H1 (cell line): ENCODE data around the gene ZNF658. TPM values are rescaled to one million over a fixed set of nuclear protein-coding genes. Genes with fewer than 3 reads are reported as not detected.
"Not testable (repeated sequence)": the region's sequence is repeated elsewhere in the genome, so short reads cannot be mapped to it uniquely, and the experiment has no call there.

ENCODE experiments used
- CTCF ChIA-PET: fragments of 300-600 bp; sonication (Branson Sonifier 250); formaldehyde crosslinking; loops from one replicate; lab custom pipeline; 2021; ENCODE audit not compliant: partially characterized antibody; lab: Charles Lee
- POLR2A ChIA-PET: fragments of 300-600 bp; sonication (Branson Sonifier 250); formaldehyde crosslinking; loops from one replicate; lab custom pipeline; 2021; ENCODE audit warnings: inconsistent platforms; ENCODE audit not compliant: partially characterized antibody; lab: Charles Lee
- DNase-seq, 2 experiments: peaks; one replicate each; pipeline versions ENCODE4 v3.0.0 to v3.0.0-alpha.2; 2010 to 2022; ENCODE audit warnings: low spot score in 2 of 2, low read depth in 1 of 2, mixed read lengths in 1 of 2
- FAIRE-seq: peaks from 2 replicates; lab custom pipeline; 2011; peaks lifted over from hg19 to GRCh38; lab: Jason Lieb, UNC
- H2AFZ ChIP-seq: 2 replicates; pipeline ENCODE4 v1.8.1; 2012; ENCODE audit warnings: low read length, inconsistent platforms
- H2AK5ac ChIP-seq: 2 replicates; pipeline ENCODE4 v1.6.1; 2013; ENCODE audit warnings: low read depth, low read length
- H2BK120ac ChIP-seq: replicated peaks from 2 replicates; pipeline ENCODE3; 2013; ENCODE audit warnings: low read depth, low read length, inconsistent platforms
- H2BK12ac ChIP-seq: 2 replicates; pipeline ENCODE4 v1.6.1; 2013; ENCODE audit warnings: low read depth, low read length
- H2BK15ac ChIP-seq: 2 replicates; pipeline ENCODE4 v1.6.1; 2013; ENCODE audit warnings: low read length
- H2BK20ac ChIP-seq: 2 replicates; pipeline ENCODE4 v1.6.1; 2013; ENCODE audit warnings: low read length
- H2BK5ac ChIP-seq: 2 replicates; pipeline ENCODE4 v1.6.1; 2013; ENCODE audit warnings: low read depth, low read length
- H3K14ac ChIP-seq: 2 replicates; pipeline ENCODE4 v1.6.1; 2013; ENCODE audit warnings: inconsistent platforms; ENCODE audit not compliant: insufficient read length
- H3K18ac ChIP-seq: 2 replicates; pipeline ENCODE4 v1.6.1; 2013; ENCODE audit warnings: low read length; ENCODE audit errors: extremely low read depth
- H3K23ac ChIP-seq: 2 replicates; pipeline ENCODE4 v1.6.1; 2013; ENCODE audit warnings: inconsistent platforms; ENCODE audit not compliant: insufficient read length
- H3K23me2 ChIP-seq: 2 replicates; pipeline ENCODE4 v1.6.1; 2013; ENCODE audit warnings: low read depth, low read length
- H3K27ac ChIP-seq: 2 replicates; pipeline ENCODE4 v1.6.1; 2011; ENCODE audit warnings: low read depth, low read length, inconsistent platforms
- H3K27me3 ChIP-seq, 4 experiments: replicated peaks in 1 of 4; 1 replicate in 1 of 4; 2 replicates in 3 of 4; pipeline versions ENCODE4 v1.6.1 to v1.8.1; 2011 to 2013; ENCODE audit warnings: low read length in 3 of 4, mild to moderate bottlenecking in 3 of 4, inconsistent platforms in 2 of 4, mixed read lengths in 2 of 4, moderate library complexity in 1 of 4; ENCODE audit not compliant: control insufficient read depth in 3 of 4, insufficient read depth in 3 of 4; ENCODE audit errors: extremely low read depth in 1 of 4
- H3K36me3 ChIP-seq, 4 experiments: 2 replicates each; pipeline versions ENCODE4 v1.6.1 to v1.8.1; 2011 to 2013; ENCODE audit warnings: mild to moderate bottlenecking in 4 of 4, low read length in 3 of 4, moderate library complexity in 2 of 4, control low read depth in 1 of 4, inconsistent platforms in 1 of 4; ENCODE audit not compliant: insufficient read depth in 4 of 4, control insufficient read depth in 2 of 4
- H3K4ac ChIP-seq: replicated peaks from 2 replicates; pipeline ENCODE3; 2013; ENCODE audit warnings: low read length, low read depth, mixed read lengths, inconsistent platforms; ENCODE audit not compliant: insufficient read length
- H3K4me1 ChIP-seq, 4 experiments: replicated peaks in 1 of 4; 1 replicate in 1 of 4; 2 replicates in 3 of 4; pipeline versions ENCODE4 v1.6.1 to v1.8.1; 2011 to 2013; ENCODE audit warnings: low read length in 3 of 4, inconsistent platforms in 2 of 4, mixed read lengths in 1 of 4; ENCODE audit not compliant: insufficient read depth in 4 of 4, control insufficient read depth in 3 of 4
- H3K4me2 ChIP-seq, 2 experiments: 2 replicates each; pipeline versions ENCODE4 v1.6.1 to v1.8.1; 2011 to 2013; ENCODE audit warnings: low read depth in 2 of 2, low read length in 2 of 2, control low read depth in 1 of 2, inconsistent platforms in 1 of 2, mild to moderate bottlenecking in 1 of 2; ENCODE audit not compliant: insufficient read depth in 1 of 2
- H3K4me3 ChIP-seq, 4 experiments: fragments of 200-600, 300-600 bp in 1 of 4; sonication (generic), shearing (Covaris generic), sonication (Bioruptor Twin) in 1 of 4; 2 replicates each; pipeline versions ENCODE4 v1.5.1 to v1.8.1; 2011 to 2016; ENCODE audit warnings: low read length in 4 of 4, low read depth in 3 of 4, control low read depth in 2 of 4, inconsistent platforms in 2 of 4, mild to moderate bottlenecking in 2 of 4, mixed read lengths in 1 of 4, moderate library complexity in 1 of 4; ENCODE audit not compliant: insufficient read depth in 2 of 4; ENCODE audit errors: extremely low read depth in 1 of 4
- H3K56ac ChIP-seq: replicated peaks from 2 replicates; pipeline ENCODE3; 2013; ENCODE audit warnings: low read depth, mild to moderate bottlenecking, mixed read lengths, low read length, inconsistent platforms; ENCODE audit not compliant: insufficient read length
- H3K79me1 ChIP-seq: 2 replicates; pipeline ENCODE4 v1.6.1; 2013; ENCODE audit warnings: low read depth, low read length, control low read depth
- H3K79me2 ChIP-seq, 2 experiments: 2 replicates each; pipeline versions ENCODE4 v1.6.1 to v1.8.1; 2012 to 2013; ENCODE audit warnings: low read length in 2 of 2, mild to moderate bottlenecking in 2 of 2, inconsistent platforms in 1 of 2; ENCODE audit not compliant: insufficient read depth in 2 of 2, control insufficient read depth in 1 of 2
- H3K9ac ChIP-seq, 4 experiments: replicated peaks in 1 of 4; 1 replicate in 1 of 4; 2 replicates in 3 of 4; pipeline versions ENCODE4 v1.6.1 to v1.8.1; 2011 to 2013; ENCODE audit warnings: low read depth in 3 of 4, low read length in 3 of 4, control low read depth in 2 of 4, mild to moderate bottlenecking in 2 of 4, moderate library complexity in 2 of 4, inconsistent platforms in 1 of 4; ENCODE audit errors: extremely low read depth in 1 of 4
- H3K9me3 ChIP-seq, 2 experiments: 2 replicates each; pipeline versions ENCODE4 v1.6.1 to v1.8.1; 2012 to 2013; ENCODE audit warnings: mild to moderate bottlenecking in 2 of 2, moderate library complexity in 2 of 2, control low read depth in 1 of 2, inconsistent platforms in 1 of 2, low read depth in 1 of 2, low read length in 1 of 2, mixed read lengths in 1 of 2; ENCODE audit not compliant: insufficient read depth in 2 of 2
- H4K20me1 ChIP-seq, 2 experiments: replicated peaks in 1 of 2; 2 replicates each; pipeline versions ENCODE3 to v1.8.1; 2011 to 2013; ENCODE audit warnings: inconsistent platforms in 2 of 2, low read length in 2 of 2, mild to moderate bottlenecking in 1 of 2; ENCODE audit not compliant: insufficient read depth in 2 of 2, control insufficient read depth in 1 of 2
- H4K5ac ChIP-seq: 2 replicates; pipeline ENCODE4 v1.6.1; 2013; ENCODE audit warnings: low read length, low read depth, mixed read lengths, inconsistent platforms; ENCODE audit not compliant: insufficient read length
- H4K8ac ChIP-seq: 2 replicates; pipeline ENCODE4 v1.8.0; 2013; ENCODE audit warnings: mild to moderate bottlenecking, moderate library complexity, low read length, inconsistent platforms; ENCODE audit not compliant: insufficient read depth; ENCODE audit errors: extremely low read depth
- H4K91ac ChIP-seq: replicated peaks from 2 replicates; pipeline ENCODE3; 2013; ENCODE audit warnings: low read length, mixed read lengths, inconsistent platforms; ENCODE audit not compliant: insufficient read length
- WGBS, 2 experiments: shearing (Covaris generic) in 1 of 2; methylation state at CpG; one replicate each; pipeline versions ENCODE4 v1.1.6 to v1.1.7; 2013 to 2015; ENCODE audit warnings: low lambda C conversion rate in 2 of 2, mixed read lengths in 2 of 2, inconsistent platforms in 1 of 2, low coverage in 1 of 2, missing lambda C conversion rate in 1 of 2; ENCODE audit not compliant: insufficient replicate concordance in 2 of 2, insufficient coverage in 1 of 2, insufficient read length in 1 of 2; ENCODE audit errors: extremely low coverage in 1 of 2, missing lambda C conversion rate in 1 of 2; 5-methylcytosine and 5-hydroxymethylcytosine counted together
- polyA plus RNA-seq, 7 experiments: library from polyadenylated mRNA; depleted of rRNA in 3 of 7; stranded (reverse) in 5 of 7; unstranded in 2 of 7; fragments of >200 nt in 5 of 7; fragments of 200-250 nt in 2 of 7; gene quantifications; 1 replicate in 5 of 7; 2 replicates in 1 of 7; 4 replicates in 1 of 7; pipeline versions ENCODE4 v1.2.1 to v1.2.3, GENCODE V29; 2011 to 2013; ENCODE audit warnings: missing spikeins in 2 of 7, mixed read lengths in 2 of 7
- total RNA-seq: library from RNA; stranded (reverse); fragmentation: NEBNext Ultra II Directional; extraction: Animal tissue kit (Norgen Biotek cat#: 25700); gene quantifications from 2 replicates; pipeline ENCODE4 v1.2.1, GENCODE V29; 2021

ZNF658 gene
- total and polyA plus RNA-seq, 2 of the 8 experiments (the other 6 are each of a cell fraction or from before 2014, with no cell fraction given), result 0.80 to 5.0 TPM

- H2BK5ac ChIP-seq, H3K14ac ChIP-seq, CTCF ChIA-PET, H3K18ac ChIP-seq, H2AFZ ChIP-seq, H3K79me1 ChIP-seq, H3K27ac ChIP-seq, FAIRE-seq, H2BK15ac ChIP-seq, H4K8ac ChIP-seq, H4K91ac ChIP-seq, H3K4me2 ChIP-seq, H3K4me3 ChIP-seq, DNase-seq, H2AK5ac ChIP-seq, H3K23ac ChIP-seq, H3K4ac ChIP-seq, H4K5ac ChIP-seq, H2BK120ac ChIP-seq, H3K9ac ChIP-seq, POLR2A ChIA-PET, H3K23me2 ChIP-seq, H3K36me3 ChIP-seq, H3K79me2 ChIP-seq, H3K56ac ChIP-seq, H3K9me3 ChIP-seq, H2BK12ac ChIP-seq, H2BK20ac ChIP-seq, H3K4me1 ChIP-seq, H4K20me1 ChIP-seq, H3K27me3 ChIP-seq: not testable (repeated sequence)
- WGBS, 2 experiments, result no CpG with 5 or more reads among the region's 4 CpGs
Observed at GRCh38 chr9:66861732-66862131, 38.8 kb upstream of the ZNF658 start.

DNA sequence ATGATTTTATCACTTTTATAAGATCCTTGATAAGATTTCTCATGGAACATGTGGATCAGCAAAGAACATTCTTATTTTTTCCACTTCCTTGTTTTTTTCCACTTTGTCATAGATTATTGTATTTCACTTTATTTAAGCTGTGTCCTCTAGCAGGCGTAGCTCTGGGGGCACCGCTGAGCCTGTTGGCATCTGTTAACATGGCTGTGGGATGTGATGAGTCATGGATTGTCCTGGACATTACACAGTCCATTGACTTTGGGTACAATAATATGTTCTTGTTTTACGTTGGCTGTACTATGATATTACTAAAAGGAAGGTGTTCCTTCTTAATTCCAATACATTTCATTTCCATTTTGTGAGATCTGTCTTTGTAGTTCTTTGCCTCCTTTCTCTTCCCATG, 31.9 kb upstream of the ZNF658 start:
- H2BK5ac ChIP-seq, H3K4me1 ChIP-seq, H3K27me3 ChIP-seq, H3K27ac ChIP-seq, H4K91ac ChIP-seq, H3K4me2 ChIP-seq, H3K23ac ChIP-seq, H4K8ac ChIP-seq, POLR2A ChIA-PET, H2BK15ac ChIP-seq, H3K9ac ChIP-seq, H3K56ac ChIP-seq, H3K4me3 ChIP-seq, CTCF ChIA-PET, FAIRE-seq, H3K18ac ChIP-seq, H3K23me2 ChIP-seq, H3K79me1 ChIP-seq, DNase-seq, H3K9me3 ChIP-seq, H2BK12ac ChIP-seq, H3K36me3 ChIP-seq, H4K5ac ChIP-seq, H2BK120ac ChIP-seq, H3K14ac ChIP-seq, H3K4ac ChIP-seq, H2AFZ ChIP-seq, H4K20me1 ChIP-seq, H2BK20ac ChIP-seq, H3K79me2 ChIP-seq, H2AK5ac ChIP-seq: not testable (repeated sequence)
- 85% methylated on average over 2 of the region's 3 CpGs; no CpG with 5 or more reads in 1 of the 2 experiments for WGBS, 2 experiments
